Measurements from ENCODE around the gene CLCNKA. TPM values are rescaled to one million over a fixed set of nuclear protein-coding genes. Genes with fewer than 3 reads are reported as not detected.

The CLCNKA gene
- total RNA-seq, 1 experiment from 2014 or later, result 0.10 TPM

DNA sequence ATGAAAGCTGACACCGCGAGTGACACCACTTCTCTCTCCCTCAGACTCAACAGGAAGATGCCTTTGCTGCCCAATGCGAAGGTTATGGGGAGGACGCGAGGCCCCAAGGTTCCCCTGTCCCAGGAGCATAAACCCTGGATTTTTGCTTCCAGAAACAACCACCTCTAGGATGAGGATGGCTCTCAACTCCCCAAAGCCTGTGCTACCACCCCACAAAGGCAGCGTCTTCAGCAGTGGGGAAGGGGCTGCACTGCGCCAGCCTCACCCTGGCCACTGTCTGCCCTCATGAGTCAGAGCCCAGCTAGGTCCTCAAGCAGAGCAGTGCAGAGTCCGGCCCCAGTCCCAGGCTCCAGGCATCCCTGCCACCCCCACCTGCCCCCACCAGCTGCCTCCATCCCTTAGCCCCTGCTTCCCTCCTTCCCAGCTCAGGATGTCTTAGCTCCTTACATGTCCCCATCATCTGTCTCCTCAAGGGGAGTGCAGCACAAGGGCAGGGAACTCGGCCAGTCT is 24.7 kb upstream of the CLCNKA start (continued):
- no peak for TF ChIP-seq CEBPB (IDR thresholded peaks at IDR 0.05; ENCODE audit: low read depth)
- TF ChIP-seq CBX3 (IDR thresholded peaks at IDR 0.05; ENCODE audit: low read depth), result no peak
- TF ChIP-seq JUND (IDR thresholded peaks at IDR 0.05), result no peak
- TF ChIP-seq POLR2AphosphoS5 (IDR thresholded peaks at IDR 0.05; ENCODE audit: low read depth, low read length), result no peak
- no peak for TF ChIP-seq FOSL1 (IDR thresholded peaks at IDR 0.05; ENCODE audit: low read depth)
- TF ChIP-seq YY1 (IDR thresholded peaks at IDR 0.05; ENCODE audit: extremely low read depth, insufficient replicate concordance, low read depth, low read length), result no peak
- no peak for TF ChIP-seq ZFX (IDR thresholded peaks at IDR 0.05)
- TF ChIP-seq SIN3A (IDR thresholded peaks at IDR 0.05; ENCODE audit: low read depth), result no peak

DNA sequence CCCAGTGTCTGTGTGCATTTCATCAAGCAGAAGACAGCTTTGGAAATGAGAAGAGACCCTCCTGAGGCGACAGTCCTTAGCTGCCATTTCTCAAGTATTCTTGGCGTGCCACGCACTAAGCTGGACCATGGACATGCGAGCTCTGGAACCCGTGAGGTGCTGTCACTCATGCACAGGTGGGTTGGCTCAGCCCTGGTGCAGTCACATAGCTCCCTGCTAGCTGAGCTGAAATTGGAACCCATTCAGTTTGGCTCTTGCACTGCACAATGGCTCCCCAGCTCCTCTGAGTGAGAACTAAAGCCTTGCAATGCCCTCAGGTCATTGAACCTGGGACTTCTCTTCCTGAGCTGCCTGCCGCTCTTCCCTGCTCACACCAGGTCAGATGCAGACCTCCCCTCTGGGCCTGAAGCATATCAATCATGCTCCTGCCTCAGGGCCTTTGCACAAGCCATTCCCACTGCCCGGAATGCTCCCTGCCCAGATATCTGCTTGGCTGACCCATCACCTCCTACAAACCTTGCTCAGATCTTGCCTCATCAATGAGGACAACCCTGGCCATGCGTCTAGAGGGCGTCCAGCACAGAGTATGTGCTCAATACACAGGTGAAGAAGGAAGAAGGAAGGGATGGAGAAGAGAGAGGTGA is 24.1 kb upstream of the CLCNKA start:
- H3K4me2 ChIP-seq (ENCODE audit: low read length), result no peak overlapping the region
- no peaks in the 10 kb centered on the region for H3K9me2 ChIP-seq (ENCODE audit: insufficient read depth)
- no peaks in the 10 kb centered on the region for H4K20me1 ChIP-seq (ENCODE audit: insufficient read depth)
- H3K4me1 ChIP-seq (ENCODE audit: control insufficient read depth in 1 of 2, insufficient read depth in 2 of 2, low read length in 2 of 2), result no peaks in the 10 kb centered on the region
- no peak overlapping the region for H2AFZ ChIP-seq (ENCODE audit: low read depth, low read length, poor library complexity, severe bottlenecking)
- TF ChIP-seq ZNF274 (IDR thresholded peaks at IDR 0.05; ENCODE audit: low read depth, low read length), result no peak
- TF ChIP-seq, protein P1, sequence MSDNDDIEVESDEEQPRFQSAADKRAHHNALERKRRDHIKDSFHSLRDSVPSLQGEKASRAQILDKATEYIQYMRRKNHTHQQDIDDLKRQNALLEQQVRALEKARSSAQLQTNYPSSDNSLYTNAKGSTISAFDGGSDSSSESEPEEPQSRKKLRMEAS (IDR thresholded peaks at IDR 0.05), result no peak
- TF ChIP-seq, protein P2, sequence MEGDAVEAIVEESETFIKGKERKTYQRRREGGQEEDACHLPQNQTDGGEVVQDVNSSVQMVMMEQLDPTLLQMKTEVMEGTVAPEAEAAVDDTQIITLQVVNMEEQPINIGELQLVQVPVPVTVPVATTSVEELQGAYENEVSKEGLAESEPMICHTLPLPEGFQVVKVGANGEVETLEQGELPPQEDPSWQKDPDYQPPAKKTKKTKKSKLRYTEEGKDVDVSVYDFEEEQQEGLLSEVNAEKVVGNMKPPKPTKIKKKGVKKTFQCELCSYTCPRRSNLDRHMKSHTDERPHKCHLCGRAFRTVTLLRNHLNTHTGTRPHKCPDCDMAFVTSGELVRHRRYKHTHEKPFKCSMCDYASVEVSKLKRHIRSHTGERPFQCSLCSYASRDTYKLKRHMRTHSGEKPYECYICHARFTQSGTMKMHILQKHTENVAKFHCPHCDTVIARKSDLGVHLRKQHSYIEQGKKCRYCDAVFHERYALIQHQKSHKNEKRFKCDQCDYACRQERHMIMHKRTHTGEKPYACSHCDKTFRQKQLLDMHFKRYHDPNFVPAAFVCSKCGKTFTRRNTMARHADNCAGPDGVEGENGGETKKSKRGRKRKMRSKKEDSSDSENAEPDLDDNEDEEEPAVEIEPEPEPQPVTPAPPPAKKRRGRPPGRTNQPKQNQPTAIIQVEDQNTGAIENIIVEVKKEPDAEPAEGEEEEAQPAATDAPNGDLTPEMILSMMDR (IDR thresholded peaks at IDR 0.05 in 2 of 3, conservative IDR thresholded peaks at IDR 0.05 in 1 of 3; ENCODE audit: borderline replicate concordance in 1 of 3, insufficient read depth in 1 of 3, low read depth in 2 of 3, low read length in 2 of 3), result no peak
- no peak for TF ChIP-seq CBX3 (IDR thresholded peaks at IDR 0.05; ENCODE audit: low read depth)
- no peak for TF ChIP-seq SP1 (IDR thresholded peaks at IDR 0.05; ENCODE audit: low read depth)
- no peak for TF ChIP-seq EZH2 (IDR thresholded peaks at IDR 0.05)
- TF ChIP-seq CEBPB (IDR thresholded peaks at IDR 0.05; ENCODE audit: low read depth), result no peak
- TF ChIP-seq POLR2AphosphoS5 (IDR thresholded peaks at IDR 0.05; ENCODE audit: low read depth, low read length), result no peak
- no peak overlapping the region for H3K4me3 ChIP-seq (replicated peaks in 1 of 2; ENCODE audit: low read depth in 1 of 2, low read length in 2 of 2)
- ATAC-seq (no peak), DNase-seq (ENCODE audit: low read depth, low spot score) (no peak)
- H3K79me2 ChIP-seq (ENCODE audit: insufficient read depth, low read length), result no peaks in the 10 kb centered on the region
- no peaks in the 10 kb centered on the region for H3K9me3 ChIP-seq (ENCODE audit: control insufficient read depth in 1 of 2, insufficient read depth in 1 of 2, low read depth in 1 of 2, low read length in 2 of 2)
- H3K27ac ChIP-seq (ENCODE audit: low read depth, low read length), result no peak overlapping the region
- intact Hi-C loops (cut with micrococcal nuclease), result no loop called here
- no TSS peak for BruUV-seq (replicated peaks)
- POLR2A ChIA-PET, result interaction anchor here (1.0 kb wide), 1 partner anchor 198 kb away, joined by 3 read pairs; no protein-coding TSS in a partner anchor
- H3K9ac ChIP-seq (ENCODE audit: low read length), result no peak overlapping the region
- no peaks in the 10 kb centered on the region for H3K27me3 ChIP-seq (ENCODE audit: insufficient read depth, low read length)
- RAD21 ChIA-PET (ENCODE audit: low non-redundant PET in 1 of 2, low total read pairs in 2 of 2, uncharacterized antibody in 2 of 2, unreplicated experiment in 2 of 2), result no interaction called here
- no peaks in the 10 kb centered on the region for H3K36me3 ChIP-seq (ENCODE audit: control insufficient read depth in 1 of 2, insufficient read depth in 2 of 2, low read length in 2 of 2)
- CTCF ChIA-PET, result interaction anchor here (1.7 to 2.0 kb wide), 2 partner anchors 182 to 206 kb away, joined by 5 to 8 read pairs; no protein-coding TSS in a partner anchor
